HG02885 (cell line): Measurements from ENCODE around the gene MARK3.

Source experiments
- ATAC-seq: cut with Tn5 transposase; IDR thresholded peaks from one replicate; pipeline ENCODE4 v1.9.1; 2021; ENCODE audit warnings: mild to moderate bottlenecking; ENCODE audit not compliant: unreplicated experiment, poor library complexity

Gene MARK3

GRCh38 chr14:103430358-103430757 lies 45.1 kb downstream of the MARK3 start:
- ATAC-seq: no peak

GRCh38 chr14:103432627-103433026 lies 47.4 kb downstream of the MARK3 start:
- no peak for ATAC-seq

GRCh38 chr14:103433916-103434563 lies 48.8 kb downstream of the MARK3 start:
- no peak for ATAC-seq

GRCh38 chr14:103434868-103435442 lies 49.7 kb downstream of the MARK3 start:
- no peak for ATAC-seq

GRCh38 chr14:103436533-103436932 lies 51.3 kb downstream of the MARK3 start:
- no peak for ATAC-seq

GRCh38 chr14:103442288-103442687 lies 57.1 kb downstream of the MARK3 start:
- no peak for ATAC-seq

GRCh38 chr14:103443111-103443510 lies 57.9 kb downstream of the MARK3 start:
- no peak for ATAC-seq

- no peak for ATAC-seq
Measured at GRCh38 chr14:103444837-103445524, 59.8 kb downstream of the MARK3 start.

GRCh38 chr14:103445806-103446205 lies 60.6 kb downstream of the MARK3 start:
- ATAC-seq: no peak

GRCh38 chr14:103448097-103448496 lies 62.9 kb downstream of the MARK3 start:
- ATAC-seq: no peak

- ATAC-seq: no peak
Measured at GRCh38 chr14:103449634-103450161, 64.5 kb downstream of the MARK3 start.

- no peak for ATAC-seq
Measured at GRCh38 chr14:103450416-103450815, 65.2 kb downstream of the MARK3 start.

GRCh38 chr14:103451401-103451800 lies 66.2 kb downstream of the MARK3 start:
- ATAC-seq: no peak

- no peak for ATAC-seq
Measured at GRCh38 chr14:103453791-103454190, 68.6 kb downstream of the MARK3 start.

GRCh38 chr14:103456167-103456835 lies 71.1 kb downstream of the MARK3 start:
- no peak for ATAC-seq

GRCh38 chr14:103460415-103460814 lies 75.2 kb downstream of the MARK3 start:
- ATAC-seq: no peak

- no peak for ATAC-seq
Measured at GRCh38 chr14:103463149-103463548, 77.9 kb downstream of the MARK3 start.

GRCh38 chr14:103463851-103464250 lies 78.6 kb downstream of the MARK3 start:
- ATAC-seq: no peak

GRCh38 chr14:103472939-103473338 lies 87.7 kb downstream of the MARK3 start:
- no peak for ATAC-seq

- ATAC-seq: no peak
Measured at GRCh38 chr14:103474893-103475292, 89.7 kb downstream of the MARK3 start.

- no peak for ATAC-seq
Measured at GRCh38 chr14:103476065-103476464, 90.8 kb downstream of the MARK3 start.
